AG04450 (cell line): Measurements from ENCODE around the gene RFESD. TPM values are rescaled to one million over a fixed set of nuclear protein-coding genes. Genes with fewer than 3 reads are reported as not detected.

Experiments
- CTCF ChIA-PET: fragments of 300-600, 350-600 bp; formaldehyde crosslinking; extraction: SDS; loops from one replicate; lab custom pipeline; 2022; ENCODE audit warnings: antibody characterized with exemption, inconsistent platforms; lab: Charles Lee
- POLR2A ChIA-PET: fragments of 350-600 bp; formaldehyde crosslinking; extraction: SDS; loops from one replicate; lab custom pipeline; 2021; ENCODE audit warnings: antibody characterized with exemption, inconsistent platforms; lab: Yijun Ruan, JAX
- DNase-seq: peaks from one replicate; pipeline ENCODE4 v3.0.0-alpha.2; 2011; ENCODE audit warnings: low read depth, low spot score
- H3K27ac ChIP-seq: one replicate; pipeline ENCODE4 v1.5.1; 2012; ENCODE audit warnings: low read depth, low read length, control low read depth
- H3K27me3 ChIP-seq: one replicate; pipeline ENCODE4 v1.6.0; 2012; ENCODE audit warnings: low read length; ENCODE audit not compliant: control insufficient read depth, insufficient read depth
- H3K4me3 ChIP-seq: 2 replicates; pipeline ENCODE4 v1.5.1; 2011; ENCODE audit warnings: mild to moderate bottlenecking, low read depth, low read length, control low read depth
- H3K9me3 ChIP-seq: 2 replicates; pipeline ENCODE4 v1.5.1; 2012; ENCODE audit warnings: low read length; ENCODE audit not compliant: control insufficient read depth, insufficient read depth
- CTCF ChIP-seq: IDR thresholded peaks from 2 replicates; pipeline ENCODE4 v1.5.1; 2011; ENCODE audit warnings: low read depth, low read length, control low read depth, inconsistent platforms
- polyA plus RNA-seq: library from polyadenylated mRNA; depleted of rRNA; stranded (reverse); fragments of >200 nt; gene quantifications from 2 replicates; pipeline ENCODE4 v1.2.3, GENCODE V29; 2011

Gene RFESD
- polyA plus RNA-seq, 1 experiment: 3.8 TPM

- Histone ChIP-seq H3K9me3 (no peaks in the 10 kb centered on the region; the same call in 1 of the 2 replicates), H3K27me3 (no peaks in the 10 kb centered on the region), H3K27ac (no peak within 1 kb of the TSS), H3K4me3 (no peak within 1 kb of the TSS)
- DNase-seq: no peak
- ChIA-PET POLR2A (no interaction called here), CTCF (no interaction called here)
- TF ChIP-seq CTCF: no peak
These were observed 36.3 kb downstream of the RFESD start, which contains the start of gene SPATA9 for GRCh38 chr5:95682891-95683290. SPATA9 (minus strand) TSS chr5:95682991; CDS start chr5:95682854, 137 bp downstream.

- TF ChIP-seq CTCF: no peak
- H3K27me3 ChIP-seq: no peaks in the 10 kb centered on the region
- no peak overlapping the region for H3K27ac ChIP-seq
- POLR2A ChIA-PET: no interaction called here
- H3K4me3 ChIP-seq: no peak overlapping the region
- DNase-seq: no peak
- H3K9me3 ChIP-seq: no peaks in the 10 kb centered on the region; the same call in 1 of the 2 replicates
- CTCF ChIA-PET: no interaction called here
These were observed 37.8 kb downstream of the RFESD start for GRCh38 chr5:95684361-95684760.

- Histone ChIP-seq H3K27ac (no peak overlapping the region), H3K27me3 (no peaks in the 10 kb centered on the region), H3K9me3 (no peaks in the 10 kb centered on the region), H3K4me3 (no peak overlapping the region)
- ChIA-PET POLR2A (no interaction called here), CTCF (interaction anchor here (0.6 to 1.0 kb wide), 2 partner anchors 22 to 148 kb away, joined by 3 to 4 read pairs; no protein-coding TSS in a partner anchor)
- no peak for TF ChIP-seq CTCF
- no peak for DNase-seq
These were observed 40.1 kb downstream of the RFESD start for GRCh38 chr5:95686651-95687050.

GRCh38 chr5:95689680-95690079 lies 43.1 kb downstream of the RFESD start:
- H3K27me3 ChIP-seq: no peaks in the 10 kb centered on the region
- CTCF ChIA-PET: no interaction called here
- no peak for TF ChIP-seq CTCF
- H3K9me3 ChIP-seq: no peaks in the 10 kb centered on the region
- no peak overlapping the region for H3K27ac ChIP-seq
- H3K4me3 ChIP-seq: no peak overlapping the region
- POLR2A ChIA-PET: no interaction called here
- DNase-seq: no peak

GRCh38 chr5:95690333-95690732 lies 43.8 kb downstream of the RFESD start:
- CTCF ChIA-PET: no interaction called here
- no peak for DNase-seq
- POLR2A ChIA-PET: no interaction called here
- Histone ChIP-seq H3K9me3 (no peaks in the 10 kb centered on the region), H3K27me3 (no peaks in the 10 kb centered on the region), H3K4me3 (no peak overlapping the region), H3K27ac (no peak overlapping the region)
- TF ChIP-seq CTCF: no peak
